22Rv1 (cell line): ENCODE measurements around the gene NECTIN2.

Experiments
- H3K27ac ChIP-seq: fragments of 450-650 bp; 2 replicates; pipeline ENCODE4 v1.5.1; 2017
- ZFX ChIP-seq: fragments of 450-650 bp; IDR thresholded peaks from 2 replicates; pipeline ENCODE4 v1.6.1; 2017; ENCODE audit warnings: antibody characterized with exemption, borderline replicate concordance
- TF ChIP-seq, protein P1 (sequence below): fragments of 450-650 bp; IDR thresholded peaks from 2 replicates; pipeline ENCODE4 v1.5.1; 2017; ENCODE audit warnings: mild to moderate bottlenecking

Gene NECTIN2

DNA sequence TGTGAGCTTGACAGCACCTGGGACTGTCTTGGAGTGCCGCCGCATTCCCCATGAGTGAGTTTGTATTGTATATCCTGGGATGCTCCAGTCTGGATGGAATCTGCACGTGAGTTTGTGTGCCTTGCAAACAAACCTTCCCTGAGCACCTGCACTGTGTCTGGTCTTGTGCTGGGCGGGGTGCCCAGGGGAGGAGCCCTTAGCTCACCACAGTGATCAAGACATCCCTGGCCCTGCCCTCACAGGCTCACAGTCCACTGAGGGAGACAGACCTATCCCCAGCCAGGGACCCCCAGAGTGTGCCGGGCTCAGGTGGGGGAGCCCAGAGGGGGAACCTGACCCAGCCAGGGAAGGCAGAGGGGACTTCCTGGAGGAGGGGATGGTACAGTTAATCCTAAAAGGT lies 38.9 kb upstream of the NECTIN2 start:
- H3K27ac ChIP-seq: peak overlapping the region; percentile 83

GRCh38 chr19:44807652-44808462 lies 38.2 kb upstream of the NECTIN2 start:
- H3K27ac ChIP-seq: peak overlapping the region; percentile 83
- TF ChIP-seq, protein P1, sequence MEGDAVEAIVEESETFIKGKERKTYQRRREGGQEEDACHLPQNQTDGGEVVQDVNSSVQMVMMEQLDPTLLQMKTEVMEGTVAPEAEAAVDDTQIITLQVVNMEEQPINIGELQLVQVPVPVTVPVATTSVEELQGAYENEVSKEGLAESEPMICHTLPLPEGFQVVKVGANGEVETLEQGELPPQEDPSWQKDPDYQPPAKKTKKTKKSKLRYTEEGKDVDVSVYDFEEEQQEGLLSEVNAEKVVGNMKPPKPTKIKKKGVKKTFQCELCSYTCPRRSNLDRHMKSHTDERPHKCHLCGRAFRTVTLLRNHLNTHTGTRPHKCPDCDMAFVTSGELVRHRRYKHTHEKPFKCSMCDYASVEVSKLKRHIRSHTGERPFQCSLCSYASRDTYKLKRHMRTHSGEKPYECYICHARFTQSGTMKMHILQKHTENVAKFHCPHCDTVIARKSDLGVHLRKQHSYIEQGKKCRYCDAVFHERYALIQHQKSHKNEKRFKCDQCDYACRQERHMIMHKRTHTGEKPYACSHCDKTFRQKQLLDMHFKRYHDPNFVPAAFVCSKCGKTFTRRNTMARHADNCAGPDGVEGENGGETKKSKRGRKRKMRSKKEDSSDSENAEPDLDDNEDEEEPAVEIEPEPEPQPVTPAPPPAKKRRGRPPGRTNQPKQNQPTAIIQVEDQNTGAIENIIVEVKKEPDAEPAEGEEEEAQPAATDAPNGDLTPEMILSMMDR: peak; percentile 68
- TF ChIP-seq ZFX: no peak

More for the DNA sequence above, 38.9 kb upstream of the NECTIN2 start:
- no peak for TF ChIP-seq ZFX
- TF ChIP-seq, protein P1: no peak

DNA sequence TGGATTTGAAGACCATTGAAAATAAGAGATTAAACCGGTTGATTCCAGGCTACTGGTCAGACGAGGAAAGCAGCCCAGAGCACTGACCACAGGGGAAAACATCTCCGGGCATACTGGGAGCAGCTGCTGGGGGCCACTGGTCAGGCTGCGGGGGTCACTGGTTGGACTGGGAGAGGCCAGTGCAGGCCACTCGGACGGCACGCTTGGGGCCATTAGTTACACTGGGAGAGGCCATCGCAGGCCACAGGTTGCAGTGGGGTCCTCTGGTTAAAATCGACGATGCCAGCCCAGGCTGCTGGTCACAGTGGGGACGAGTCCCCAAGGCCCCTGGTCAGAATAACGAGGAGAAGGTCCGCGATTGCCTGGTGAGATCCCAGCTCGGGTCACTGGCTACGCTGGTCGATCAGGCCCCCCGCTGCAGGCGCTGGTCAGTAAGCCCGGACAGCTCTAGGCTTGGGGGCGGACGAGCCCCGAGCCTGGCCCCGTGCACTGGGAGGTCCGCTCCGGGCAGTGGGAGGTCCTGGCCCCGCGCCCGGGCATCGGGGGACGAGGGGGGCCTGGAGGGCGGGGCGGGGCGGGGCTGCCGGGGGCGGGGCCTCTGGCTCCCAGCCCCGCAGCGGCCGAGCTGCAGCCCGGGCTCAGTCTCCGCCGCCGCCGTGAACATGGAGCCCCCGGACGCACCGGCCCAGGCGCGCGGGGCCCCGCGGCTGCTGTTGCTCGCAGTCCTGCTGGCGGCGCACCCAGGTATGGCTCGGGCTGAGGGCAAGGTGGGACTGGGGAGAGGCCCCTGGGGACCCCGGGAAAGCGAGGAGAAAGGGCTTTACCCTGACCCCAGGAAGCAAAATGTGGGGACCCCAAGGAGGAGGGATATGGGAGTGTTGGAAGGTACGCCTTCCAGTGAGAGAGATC lies 37.4 kb upstream of the NECTIN2 start, which contains the start of gene BCAM:
Gene BCAM (plus strand): TSS at position 641 of the 909 bp plus-strand sequence. CDS start 22 bp downstream, at position 663.
- H3K27ac ChIP-seq: peak within 1 kb of the TSS; percentile 83
- TF ChIP-seq ZFX: no peak
- TF ChIP-seq, protein P1: no peak

- TF ChIP-seq ZFX: no peak
- TF ChIP-seq, protein P1: no peak
- peak overlapping the region; percentile 83 for H3K27ac ChIP-seq
Observed at GRCh38 chr19:44809577-44810233, 36.4 kb upstream of the NECTIN2 start.

- no peak for TF ChIP-seq ZFX
- no peak overlapping the region for H3K27ac ChIP-seq
Observed at GRCh38 chr19:44810234-44811121, 35.6 kb upstream of the NECTIN2 start.

DNA sequence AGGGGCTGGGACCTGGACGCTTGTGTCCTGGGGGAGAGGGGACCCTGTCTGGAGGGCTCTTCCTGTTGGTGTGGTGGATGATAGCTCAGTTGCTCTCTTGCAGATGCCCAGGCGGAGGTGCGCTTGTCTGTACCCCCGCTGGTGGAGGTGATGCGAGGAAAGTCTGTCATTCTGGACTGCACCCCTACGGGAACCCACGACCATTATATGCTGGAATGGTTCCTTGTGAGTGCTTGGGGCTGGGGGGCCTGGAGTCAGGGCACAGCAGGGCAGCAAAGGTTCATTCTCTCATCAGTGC lies 35.0 kb upstream of the NECTIN2 start:
- TF ChIP-seq ZFX: no peak
- TF ChIP-seq, protein P1: no peak
- H3K27ac ChIP-seq: no peak overlapping the region

DNA sequence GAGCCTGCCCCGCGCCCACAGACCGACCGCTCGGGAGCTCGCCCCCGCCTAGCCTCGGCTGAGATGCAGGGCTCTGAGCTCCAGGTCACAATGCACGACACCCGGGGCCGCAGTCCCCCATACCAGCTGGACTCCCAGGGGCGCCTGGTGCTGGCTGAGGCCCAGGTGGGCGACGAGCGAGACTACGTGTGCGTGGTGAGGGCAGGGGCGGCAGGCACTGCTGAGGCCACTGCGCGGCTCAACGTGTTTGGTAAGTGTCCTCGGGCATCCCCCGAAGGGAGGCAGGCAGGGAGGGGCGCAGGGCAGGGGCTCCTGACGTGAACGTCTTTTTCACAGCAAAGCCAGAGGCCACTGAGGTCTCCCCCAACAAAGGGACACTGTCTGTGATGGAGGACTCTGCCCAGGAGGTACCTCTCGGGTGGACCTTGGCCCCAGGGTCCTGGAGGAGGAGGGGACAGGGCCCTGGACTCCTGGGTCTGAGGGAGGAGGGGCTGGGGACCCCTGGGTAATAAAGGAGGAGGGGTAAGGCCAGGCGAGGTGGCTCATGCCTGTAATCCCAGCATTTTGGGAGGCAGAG lies 33.9 kb upstream of the NECTIN2 start:
- no peak overlapping the region for H3K27ac ChIP-seq
- no peak for TF ChIP-seq ZFX
- TF ChIP-seq, protein P1: no peak
